MCF 10A (cell line): Measurements from ENCODE around the gene MCM9. TPM values are rescaled to one million over a fixed set of nuclear protein-coding genes. Genes with fewer than 3 reads are reported as not detected.

Experiments
- BruUV-seq: library from RNA; stranded (reverse); fragments of 400-500 nt; replicated peaks from 2 replicates; lab custom pipeline; 2021; lab: Mats Ljungman, UMichigan
- CTCF ChIA-PET: fragments of 300-600 bp; sonication (Branson Sonifier 250); formaldehyde crosslinking; extraction: SDS; loops from one replicate; lab custom pipeline; 2021; ENCODE audit warnings: antibody characterized with exemption, inconsistent platforms; lab: Yijun Ruan, JAX
- POLR2A ChIA-PET: fragments of 300-600, 350-650 bp; sonication (Branson Sonifier 250); formaldehyde crosslinking; extraction: SDS; loops from one replicate; lab custom pipeline; 2020; ENCODE audit warnings: antibody characterized with exemption, inconsistent platforms; lab: Yijun Ruan, JAX
- DNase-seq: peaks from one replicate; pipeline ENCODE4 v3.0.0-alpha.2; 2018; ENCODE audit not compliant: unreplicated experiment
- H3K27ac Mint-ChIP-seq: one replicate; pipeline ENCODE4 v1.8.0; 2022; ENCODE audit warnings: mild to moderate bottlenecking, low read depth, mixed read lengths; ENCODE audit not compliant: unreplicated experiment
- H3K27me3 Mint-ChIP-seq: one replicate; pipeline ENCODE4 v1.8.0; 2022; ENCODE audit warnings: mixed read lengths; ENCODE audit not compliant: insufficient read depth, unreplicated experiment
- H3K36me3 Mint-ChIP-seq: one replicate; pipeline ENCODE4 v1.8.0; 2022; ENCODE audit warnings: mild to moderate bottlenecking, moderate library complexity, mixed read lengths; ENCODE audit not compliant: insufficient read depth, unreplicated experiment
- H3K4me1 Mint-ChIP-seq: one replicate; pipeline ENCODE4 v1.8.0; 2022; ENCODE audit warnings: mixed read lengths; ENCODE audit not compliant: insufficient read depth, unreplicated experiment
- H3K4me3 Mint-ChIP-seq: one replicate; pipeline ENCODE4 v1.8.0; 2022; ENCODE audit warnings: mild to moderate bottlenecking, moderate library complexity, mixed read lengths; ENCODE audit not compliant: unreplicated experiment
- H3K9me3 Mint-ChIP-seq: one replicate; pipeline ENCODE4 v1.8.0; 2022; ENCODE audit warnings: mixed read lengths; ENCODE audit not compliant: unreplicated experiment
- CTCF ChIP-seq: fragments of 200-600 bp; IDR thresholded peaks from one replicate; pipeline ENCODE4 v1.8.0; 2022; ENCODE audit warnings: antibody characterized with exemption, mild to moderate bottlenecking; ENCODE audit not compliant: unreplicated experiment
- intact Hi-C: fragments of 100-400 bp; cut with micrococcal nuclease; formaldehyde crosslinking; loops from 2 replicates; pipeline ENCODE4 v1.14.1; 2022
- total RNA-seq: library from RNA; stranded (reverse); gene quantifications from 2 replicates; pipeline ENCODE4 v1.2.3, GENCODE V29; 2022

Gene MCM9
- total RNA-seq, 1 experiment from 2014 or later: 13.0 TPM

DNA sequence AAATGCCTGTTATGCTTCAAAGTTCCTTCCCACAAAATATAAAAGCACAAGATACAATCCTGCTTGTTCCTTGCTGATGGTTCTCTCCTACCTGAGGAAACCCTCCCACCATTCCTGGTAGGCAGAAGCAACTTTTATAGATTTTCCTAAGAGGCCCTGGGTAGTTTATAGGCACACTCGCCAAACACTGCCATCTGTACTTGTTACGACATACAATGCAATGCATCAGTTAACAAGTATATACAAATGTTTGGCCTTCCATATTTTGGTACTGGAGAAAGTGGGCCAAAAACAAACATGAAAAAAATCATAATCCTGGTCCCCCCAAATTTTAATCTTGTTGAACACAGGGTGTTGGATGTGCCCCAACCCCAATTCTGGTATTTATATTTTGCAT lies 16.6 kb downstream of the MCM9 start:
- ChIA-PET CTCF (no interaction called here), POLR2A (interaction anchor here (0.7 to 1.3 kb wide), 2 partner anchors 14 to 15 kb away, joined by 3 read pairs; no protein-coding TSS in a partner anchor)
- TF ChIP-seq CTCF: no peak
- H3K4me1 Mint-ChIP-seq: no peaks in the 10 kb centered on the region
- no peak overlapping the region for H3K4me3 Mint-ChIP-seq
- H3K27me3 Mint-ChIP-seq: no peaks in the 10 kb centered on the region
- no TSS peak for BruUV-seq
- intact Hi-C loops: no loop called here
- H3K36me3 Mint-ChIP-seq: peaks cover 71% of the 10 kb centered on the region
- DNase-seq: no peak
- H3K27ac Mint-ChIP-seq: no peak overlapping the region
- H3K9me3 Mint-ChIP-seq: no peaks in the 10 kb centered on the region

- Mint-ChIP-seq H3K36me3 (peaks cover 71% of the 10 kb centered on the region), H3K27me3 (no peaks in the 10 kb centered on the region), H3K4me1 (no peaks in the 10 kb centered on the region), H3K27ac (no peak overlapping the region), H3K4me3 (no peak overlapping the region), H3K9me3 (no peaks in the 10 kb centered on the region)
- intact Hi-C loops: no loop called here
- no peak for TF ChIP-seq CTCF
- no peak for DNase-seq
- POLR2A ChIA-PET: interaction anchor here (0.7 kb wide), 1 partner anchor 14 kb away, joined by 3 read pairs; no protein-coding TSS in a partner anchor
- CTCF ChIA-PET: no interaction called here
- no TSS peak for BruUV-seq
Measured at GRCh38 chr6:118917546-118918328, 17.2 kb downstream of the MCM9 start.

GRCh38 chr6:118914598-118914997 lies 20.4 kb downstream of the MCM9 start:
- DNase-seq: no peak
- intact Hi-C loops: no loop called here
- ChIA-PET CTCF (no interaction called here), POLR2A (no interaction called here)
- Mint-ChIP-seq H3K4me1 (no peaks in the 10 kb centered on the region), H3K9me3 (no peaks in the 10 kb centered on the region), H3K27me3 (no peaks in the 10 kb centered on the region), H3K36me3 (peaks cover 75% of the 10 kb centered on the region), H3K4me3 (no peak overlapping the region), H3K27ac (no peak overlapping the region)
- TF ChIP-seq CTCF: no peak
- no TSS peak for BruUV-seq

GRCh38 chr6:118913161-118913560 lies 21.8 kb downstream of the MCM9 start:
- H3K27ac Mint-ChIP-seq: no peak overlapping the region
- intact Hi-C loops: no loop called here
- H3K4me1 Mint-ChIP-seq: no peaks in the 10 kb centered on the region
- ChIA-PET POLR2A (interaction anchor here (0.9 kb wide), 1 partner anchor 19 kb away, joined by 3 read pairs; the partner anchor contains the start of gene ASF1A), CTCF (interaction anchor here (0.9 to 1.0 kb wide), 2 partner anchors 8 to 20 kb away, joined by 3 to 4 read pairs; no protein-coding TSS in a partner anchor)
- H3K4me3 Mint-ChIP-seq: no peak overlapping the region
- H3K27me3 Mint-ChIP-seq: no peaks in the 10 kb centered on the region
- BruUV-seq: no TSS peak
- peaks cover 82% of the 10 kb centered on the region for H3K36me3 Mint-ChIP-seq
- no peak for DNase-seq
- TF ChIP-seq CTCF: no peak
- no peaks in the 10 kb centered on the region for H3K9me3 Mint-ChIP-seq
